CD4-positive, alpha-beta T cell (primary cell): Measurements from ENCODE around the gene APOOL. TPM values are rescaled to one million over a fixed set of nuclear protein-coding genes. Genes with fewer than 3 reads are reported as not detected.
"Not testable (repeated sequence)": the region's sequence is repeated elsewhere in the genome, so short reads cannot be mapped to it uniquely, and the experiment has no call there.

Experiments
- ATAC-seq: fragments of 200-7000 bp; cut with Tn5 transposase; one replicate; pipeline ENCODE4 v1.10.0; 2022; ENCODE audit warnings: mild to moderate bottlenecking; ENCODE audit not compliant: poor library complexity
- CTCF ChIA-PET: fragments of 350-600 bp; sonication (Branson Sonifier 250); formaldehyde crosslinking; loops from one replicate; lab custom pipeline; 2021; ENCODE audit warnings: antibody characterized with exemption, inconsistent platforms; lab: Charles Lee
- POLR2A ChIA-PET: fragments of 350-600 bp; sonication (Branson Sonifier 250); formaldehyde crosslinking; loops from one replicate; lab custom pipeline; 2021; ENCODE audit warnings: antibody characterized with exemption, inconsistent platforms; lab: Charles Lee
- DNase-seq, 14 experiments: peaks; one replicate each; pipeline ENCODE4 v3.0.0-alpha.2; 2013 to 2020; ENCODE audit warnings: mixed read lengths in 2 of 14
- H3K27ac ChIP-seq, 2 donors: one replicate each; pipeline versions ENCODE4 v1.5.1 to v1.7.0; 2013; ENCODE audit warnings: low read length in 2 of 2, low read depth in 1 of 2, mild to moderate bottlenecking in 1 of 2
- H3K27me3 ChIP-seq, 2 experiments: 1 replicate in 1 of 2; 2 replicates in 1 of 2; pipeline versions ENCODE4 v1.6.1 to v1.7.0; 2013; ENCODE audit warnings: low read length in 2 of 2, control low read depth in 1 of 2, mild to moderate bottlenecking in 1 of 2, moderate library complexity in 1 of 2; ENCODE audit not compliant: insufficient read depth in 2 of 2, control insufficient read depth in 1 of 2
- H3K36me3 ChIP-seq: one replicate; pipeline ENCODE4 v1.6.1; 2013; ENCODE audit warnings: low read length, control low read depth; ENCODE audit not compliant: insufficient read depth
- H3K4me1 ChIP-seq: one replicate; pipeline ENCODE4 v1.6.1; 2013; ENCODE audit warnings: low read length, control low read depth; ENCODE audit not compliant: insufficient read depth
- H3K4me3 ChIP-seq: one replicate; pipeline ENCODE4 v1.5.1; 2013; ENCODE audit warnings: mild to moderate bottlenecking, low read length, moderate library complexity
- H3K9me3 ChIP-seq, 2 experiments: 1 replicate in 1 of 2; 2 replicates in 1 of 2; pipeline versions ENCODE4 v1.6.1 to v1.7.0; 2013; ENCODE audit warnings: low read length in 2 of 2, mild to moderate bottlenecking in 2 of 2, control low read depth in 1 of 2, moderate library complexity in 1 of 2; ENCODE audit not compliant: control insufficient read depth in 1 of 2, insufficient read depth in 1 of 2
- H3K27ac Mint-ChIP-seq: one replicate; pipeline ENCODE4 v1.8.0; 2020; ENCODE audit warnings: mixed read lengths
- H3K27me3 Mint-ChIP-seq: one replicate; pipeline ENCODE4 v1.8.0; 2021; ENCODE audit warnings: mixed read lengths
- H3K36me3 Mint-ChIP-seq: one replicate; pipeline ENCODE4 v1.8.0; 2021; ENCODE audit warnings: low read depth, mixed read lengths
- H3K4me1 Mint-ChIP-seq: one replicate; pipeline ENCODE4 v1.8.0; 2021; ENCODE audit warnings: low read depth, mixed read lengths
- H3K4me3 Mint-ChIP-seq: one replicate; pipeline ENCODE4 v1.8.0; 2020; ENCODE audit warnings: mild to moderate bottlenecking, mixed read lengths
- H3K9me3 Mint-ChIP-seq: one replicate; pipeline ENCODE4 v1.8.0; 2020; ENCODE audit warnings: mixed read lengths
- CTCF ChIP-seq: fragments of 200-600 bp; IDR thresholded peaks from one replicate; pipeline ENCODE4 v1.8.0; 2022; ENCODE audit warnings: antibody characterized with exemption, mild to moderate bottlenecking
- intact Hi-C, 2 experiments: fragments of 100-400 bp; cut with DNase I in 1 of 2; cut with micrococcal nuclease in 1 of 2; formaldehyde crosslinking; loops; one replicate each; pipeline versions ENCODE4 v1.15.1 to v1.9.0; 2023 to 2025; cut with DNase I, micrococcal nuclease
- total RNA-seq, 174 experiments: library from RNA in 2 of 174; stranded (reverse) in 2 of 174; gene quantifications; one replicate each; pipeline ENCODE4 v1.2.3 and lab custom pipeline; 2021 to 2026

APOOL gene
- total RNA-seq, 2 experiments from 2014 or later, result 6.0 to 6.6 TPM

- Histone ChIP-seq H3K4me1 (no peaks in the 10 kb centered on the region), H3K4me3 (no peak overlapping the region), H3K27me3 (no peaks in the 10 kb centered on the region), H3K36me3 (no peaks in the 10 kb centered on the region), H3K27ac (no peak overlapping the region), H3K9me3 (no peaks in the 10 kb centered on the region)
- H3K36me3 Mint-ChIP-seq, result peaks cover 11% of the 10 kb centered on the region
- H3K4me1 Mint-ChIP-seq, result no peaks in the 10 kb centered on the region
- CTCF ChIA-PET, result interaction anchor here (0.5 kb wide), 1 partner anchor 74 kb away, joined by 3 read pairs; no protein-coding TSS in a partner anchor
- H3K9me3 Mint-ChIP-seq, result no peaks in the 10 kb centered on the region
- POLR2A ChIA-PET, result no interaction called here
- intact Hi-C loops, result no loop called here
- TF ChIP-seq CTCF, result no peak
- ATAC-seq, result no peak
- no peaks in the 10 kb centered on the region for H3K27me3 Mint-ChIP-seq
- H3K4me3 Mint-ChIP-seq, result no peak overlapping the region
- H3K27ac Mint-ChIP-seq, result no peak overlapping the region
- DNase-seq, result peak in 1 of 14 experiments; percentile 0
Observed at GRCh38 chrX:85052636-85053343, 49.1 kb downstream of the APOOL start.

- ATAC-seq (no peak), DNase-seq (no peak)
- Mint-ChIP-seq H3K27me3 (no peaks in the 10 kb centered on the region), H3K9me3 (no peaks in the 10 kb centered on the region), H3K27ac (no peak overlapping the region), H3K4me3 (no peak overlapping the region), H3K4me1 (no peaks in the 10 kb centered on the region), H3K36me3 (peaks cover 68% of the 10 kb centered on the region)
- no peak for TF ChIP-seq CTCF
- ChIA-PET POLR2A (no interaction called here), CTCF (no interaction called here)
- Histone ChIP-seq H3K36me3 (peaks cover 6% of the 10 kb centered on the region), H3K4me1 (no peaks in the 10 kb centered on the region), H3K27ac (no peak overlapping the region), H3K9me3 (no peaks in the 10 kb centered on the region), H3K27me3 (no peaks in the 10 kb centered on the region), H3K4me3 (no peak overlapping the region)
- intact Hi-C loops, result no loop called here
Observed at GRCh38 chrX:85065512-85066198, 62.0 kb downstream of the APOOL start.

- ATAC-seq, H3K9me3 ChIP-seq, H3K4me1 ChIP-seq, POLR2A ChIA-PET, H3K4me3 ChIP-seq, H3K4me3 Mint-ChIP-seq, H3K27me3 ChIP-seq, H3K27me3 Mint-ChIP-seq, intact Hi-C loops, H3K27ac ChIP-seq, DNase-seq, H3K36me3 ChIP-seq, H3K27ac Mint-ChIP-seq, H3K4me1 Mint-ChIP-seq, CTCF ChIA-PET, H3K9me3 Mint-ChIP-seq: not testable (repeated sequence)
- peaks cover 54% of the 10 kb centered on the region for H3K36me3 Mint-ChIP-seq
Observed at GRCh38 chrX:85077247-85077646, 73.6 kb downstream of the APOOL start.
